C4-2B (cell line): Measurements from ENCODE around the gene DNMT1.

Experiments
- CTCF ChIP-seq: fragments of 450-650 bp; conservative IDR thresholded peaks from 2 replicates; pipeline ENCODE4 v1.5.1; 2017; ENCODE audit warnings: mild to moderate bottlenecking
- ZFX ChIP-seq: fragments of 450-650 bp; IDR thresholded peaks from 2 replicates; pipeline ENCODE4 v1.6.1; 2017

GRCh38 chr19:10105509-10106099 lies 89.1 kb downstream of the DNMT1 start:
- no peak for TF ChIP-seq CTCF
- TF ChIP-seq ZFX: no peak
